Spleen (tissue), 7 donors: ENCODE results near the gene SPG11.

Experiments used
- CTCF ChIP-seq, 11 experiments: fragments of 200-600 bp in 7 of 11; fragments of 450-650 bp in 4 of 11; sonication (generic) in 4 of 11; IDR thresholded peaks in 8 of 11; conservative IDR thresholded peaks in 3 of 11; 1 replicate in 7 of 11; 2 replicates in 4 of 11; pipeline versions ENCODE4 v1.4.0 to v1.8.0; 2016 to 2021; ENCODE audit warnings: antibody characterized with exemption in 11 of 11, inconsistent platforms in 4 of 11, mild to moderate bottlenecking in 1 of 11
- POLR2A ChIP-seq, 3 donors: fragments of 450-650 bp; IDR thresholded peaks; one replicate each; pipeline ENCODE4 v1.5.1; 2017; ENCODE audit warnings: antibody characterized with exemption in 3 of 3, mild to moderate bottlenecking in 1 of 3
- POLR2AphosphoS5 ChIP-seq, 3 donors: sonication (generic); formaldehyde crosslinking; IDR thresholded peaks; one replicate each; pipeline ENCODE4 v1.5.1; 2017; ENCODE audit warnings: antibody characterized with exemption in 3 of 3
- donor health status: DM: no; HTN: no; CAD: no; lungs with moderate emphysema.
- donor health status: DM: no; HTN: no; CAD: no.
- donor health status: DM: no; HTN: no; CAD: no.

GRCh38 chr15:44706401-44706800 lies 42.9 kb upstream of the SPG11 start:
- TF ChIP-seq CTCF (IDR thresholded peaks at IDR 0.05 in 8 of 11, conservative IDR thresholded peaks at IDR 0.05 in 3 of 11) (no peak), POLR2A (IDR thresholded peaks at IDR 0.05) (no peak), POLR2AphosphoS5 (IDR thresholded peaks at IDR 0.05) (no peak)
